Lower lobe of right lung (tissue), 2 donors: ENCODE results near the gene ERCC4. TPM values are rescaled to one million over a fixed set of nuclear protein-coding genes. Genes with fewer than 3 reads are reported as not detected.

Experiments
- ATAC-seq, 2 donors: fragments of 200-7000 bp; cut with Tn5 transposase; one replicate each; pipeline ENCODE4 v1.9.1; 2020 to 2022; ENCODE audit warnings: mild to moderate bottlenecking in 2 of 2, moderate library complexity in 2 of 2
- DNase-seq: peaks from one replicate; pipeline ENCODE4 v3.0.0-alpha.2; 2020
- H3K27ac ChIP-seq: fragments of 200-600 bp; one replicate; pipeline ENCODE4 v1.8.0; 2022
- H3K27me3 ChIP-seq: fragments of 200-600 bp; one replicate; pipeline ENCODE4 v1.8.0; 2022; ENCODE audit warnings: low read depth
- H3K36me3 ChIP-seq: fragments of 200-600 bp; one replicate; pipeline ENCODE4 v1.8.0; 2022; ENCODE audit warnings: mild to moderate bottlenecking
- H3K4me1 ChIP-seq: fragments of 200-600 bp; one replicate; pipeline ENCODE4 v1.8.0; 2022
- H3K4me3 ChIP-seq: fragments of 200-600 bp; one replicate; pipeline ENCODE4 v1.8.0; 2022; ENCODE audit warnings: mild to moderate bottlenecking
- H3K9me3 ChIP-seq: fragments of 200-600 bp; one replicate; pipeline ENCODE4 v1.8.0; 2022
- intact Hi-C: fragments of 100-400 bp; cut with DNase I; formaldehyde crosslinking; loops from one replicate; pipeline ENCODE4 v1.11.0; 2022
- total RNA-seq: library from RNA; stranded (reverse); fragmentation: NEBNext Ultra II Directional; extraction: Animal tissue kit (Norgen Biotek cat#: 25700); gene quantifications from one replicate; pipeline ENCODE4 v1.2.1, GENCODE V29; 2021
- TF ChIP-seq, protein P1 (sequence below): fragments of 200-600 bp; IDR thresholded peaks from one replicate; pipeline ENCODE4 v1.8.0; 2022; ENCODE audit warnings: antibody characterized with exemption, mild to moderate bottlenecking
- donor health status: DM: no; HTN: yes; CAD: no; lungs with severe emphysema.

The ERCC4 gene
- total RNA-seq, 1 donor from 2014 or later: 10.9 TPM

DNA sequence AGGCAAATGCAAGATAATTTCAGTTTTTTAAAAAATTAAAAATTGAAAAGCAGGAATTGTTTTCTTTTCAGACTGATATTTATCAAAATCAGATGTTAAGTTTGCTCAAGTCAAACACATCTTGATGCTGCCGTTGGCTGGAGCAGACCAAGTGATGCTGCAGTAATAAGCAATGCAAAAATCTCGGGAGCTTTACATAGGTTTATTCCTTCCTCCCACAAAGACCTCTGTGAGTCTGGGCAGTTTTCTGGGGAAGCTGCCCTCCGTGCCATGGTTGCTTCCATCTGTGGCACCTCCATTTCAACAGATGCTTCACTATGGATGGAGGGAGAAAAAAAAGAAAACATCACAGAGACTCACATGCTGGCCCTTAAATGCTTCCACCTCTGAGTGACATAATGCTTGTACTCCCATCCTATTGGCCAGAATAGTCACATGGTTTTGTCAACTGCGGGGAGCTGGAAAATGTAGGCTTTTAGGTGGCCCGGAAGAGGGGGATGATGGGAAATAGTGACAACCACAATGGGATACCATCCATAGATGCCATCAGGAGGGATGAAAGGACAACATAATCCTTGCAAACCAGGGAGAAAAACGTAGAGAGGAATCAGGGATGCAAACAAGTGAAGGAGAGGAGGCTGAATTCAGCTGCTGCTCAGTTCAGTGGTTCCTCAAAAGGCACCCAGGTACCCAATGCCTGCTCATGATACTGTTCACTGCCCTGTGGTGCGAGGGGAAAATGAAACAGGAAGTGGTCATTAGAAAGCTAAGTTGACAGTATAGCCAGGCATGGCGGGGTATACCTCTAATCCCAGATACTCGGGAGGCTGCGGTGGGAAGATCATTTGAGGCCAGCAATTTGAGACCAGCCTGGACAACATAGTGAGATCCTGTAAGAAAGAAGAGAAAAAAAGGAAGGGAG is 13.5 kb upstream of the ERCC4 start:
- H3K36me3 ChIP-seq: no peaks in the 10 kb centered on the region
- no peaks in the 10 kb centered on the region for H3K4me1 ChIP-seq
- no peak for ATAC-seq
- no peak overlapping the region for H3K4me3 ChIP-seq
- H3K27me3 ChIP-seq: no peaks in the 10 kb centered on the region
- H3K27ac ChIP-seq: no peak overlapping the region
- DNase-seq: no peak
- TF ChIP-seq, protein P1, sequence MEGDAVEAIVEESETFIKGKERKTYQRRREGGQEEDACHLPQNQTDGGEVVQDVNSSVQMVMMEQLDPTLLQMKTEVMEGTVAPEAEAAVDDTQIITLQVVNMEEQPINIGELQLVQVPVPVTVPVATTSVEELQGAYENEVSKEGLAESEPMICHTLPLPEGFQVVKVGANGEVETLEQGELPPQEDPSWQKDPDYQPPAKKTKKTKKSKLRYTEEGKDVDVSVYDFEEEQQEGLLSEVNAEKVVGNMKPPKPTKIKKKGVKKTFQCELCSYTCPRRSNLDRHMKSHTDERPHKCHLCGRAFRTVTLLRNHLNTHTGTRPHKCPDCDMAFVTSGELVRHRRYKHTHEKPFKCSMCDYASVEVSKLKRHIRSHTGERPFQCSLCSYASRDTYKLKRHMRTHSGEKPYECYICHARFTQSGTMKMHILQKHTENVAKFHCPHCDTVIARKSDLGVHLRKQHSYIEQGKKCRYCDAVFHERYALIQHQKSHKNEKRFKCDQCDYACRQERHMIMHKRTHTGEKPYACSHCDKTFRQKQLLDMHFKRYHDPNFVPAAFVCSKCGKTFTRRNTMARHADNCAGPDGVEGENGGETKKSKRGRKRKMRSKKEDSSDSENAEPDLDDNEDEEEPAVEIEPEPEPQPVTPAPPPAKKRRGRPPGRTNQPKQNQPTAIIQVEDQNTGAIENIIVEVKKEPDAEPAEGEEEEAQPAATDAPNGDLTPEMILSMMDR: no peak
- H3K9me3 ChIP-seq: no peaks in the 10 kb centered on the region
- intact Hi-C loops: no loop called here

DNA sequence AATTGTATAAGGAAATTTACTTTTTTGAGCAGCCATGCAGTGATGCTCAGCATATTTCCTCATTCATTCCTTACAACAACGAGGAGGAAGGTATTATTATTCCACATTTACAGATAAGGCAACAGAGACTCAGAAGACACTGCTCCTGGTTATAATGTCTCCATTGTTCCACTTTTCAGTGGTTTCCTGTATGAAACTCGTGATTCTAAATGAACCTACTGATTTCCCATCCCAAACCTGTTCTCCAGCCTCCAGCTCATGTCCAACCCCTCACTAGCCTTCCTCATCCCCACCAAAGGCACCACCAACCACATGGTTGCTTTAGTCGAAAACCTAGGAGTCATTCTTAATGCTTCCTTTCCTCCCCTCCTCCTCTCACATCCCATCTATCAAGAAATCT is 12.5 kb upstream of the ERCC4 start:
- Histone ChIP-seq H3K4me1 (no peaks in the 10 kb centered on the region), H3K4me3 (no peak overlapping the region), H3K36me3 (no peaks in the 10 kb centered on the region), H3K27ac (no peak overlapping the region), H3K9me3 (peaks cover 5% of the 10 kb centered on the region), H3K27me3 (no peaks in the 10 kb centered on the region)
- TF ChIP-seq, protein P1: no peak
- DNase-seq: no peak
- ATAC-seq: no peak
- intact Hi-C loops: no loop called here

DNA sequence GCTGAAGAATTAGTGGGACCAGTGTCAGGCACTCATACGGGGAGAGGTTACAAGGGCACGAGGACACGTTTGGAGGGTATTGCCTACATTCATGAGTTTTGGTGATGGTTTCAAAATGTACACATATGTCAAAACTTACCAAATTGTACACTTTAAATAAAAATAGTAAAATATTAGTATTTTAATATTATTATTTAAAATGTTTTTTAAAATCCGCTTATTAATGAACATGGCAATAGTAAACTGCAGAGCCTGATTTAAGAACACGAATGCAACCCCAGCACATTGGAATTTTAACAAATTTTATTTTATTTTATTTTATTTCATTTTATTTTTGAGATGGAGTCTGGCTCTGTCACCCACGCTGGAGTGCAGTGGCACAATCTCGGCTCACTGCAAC is 10.9 kb upstream of the ERCC4 start:
- H3K36me3 ChIP-seq: no peaks in the 10 kb centered on the region
- ATAC-seq (no peak), DNase-seq (no peak)
- no peaks in the 10 kb centered on the region for H3K27me3 ChIP-seq
- intact Hi-C loops: no loop called here
- H3K27ac ChIP-seq: no peak overlapping the region
- TF ChIP-seq, protein P1: no peak
- peaks cover 5% of the 10 kb centered on the region for H3K9me3 ChIP-seq
- H3K4me1 ChIP-seq: no peaks in the 10 kb centered on the region
- H3K4me3 ChIP-seq: no peak overlapping the region

DNA sequence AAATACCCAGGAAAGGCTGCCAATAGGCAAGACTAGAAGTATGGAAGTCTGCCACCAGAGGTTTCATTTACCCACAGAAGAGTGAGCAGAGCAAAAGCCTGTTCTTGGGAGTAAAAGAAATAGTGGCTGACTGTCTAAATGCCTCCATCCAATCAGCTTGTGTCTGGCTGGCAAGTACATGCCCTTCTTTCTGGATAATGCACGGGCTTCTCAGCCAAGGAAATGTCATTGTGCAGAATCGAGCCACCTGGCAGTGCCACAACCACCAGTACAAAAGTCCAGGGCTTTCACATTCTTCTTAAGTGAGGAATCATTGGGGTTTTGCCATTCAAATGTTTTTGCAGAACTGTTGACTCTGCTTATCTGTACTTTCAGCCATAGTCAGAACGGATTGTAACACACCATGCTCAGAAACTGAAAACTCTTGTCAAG is 10.1 kb upstream of the ERCC4 start:
- ATAC-seq (peak; percentile 73 to 91), DNase-seq (no peak)
- Histone ChIP-seq H3K4me1 (no peaks in the 10 kb centered on the region), H3K27ac (no peak overlapping the region), H3K36me3 (no peaks in the 10 kb centered on the region), H3K27me3 (no peaks in the 10 kb centered on the region), H3K9me3 (peaks cover 5% of the 10 kb centered on the region), H3K4me3 (no peak overlapping the region)
- intact Hi-C loops: no loop called here
- TF ChIP-seq, protein P1: no peak

DNA sequence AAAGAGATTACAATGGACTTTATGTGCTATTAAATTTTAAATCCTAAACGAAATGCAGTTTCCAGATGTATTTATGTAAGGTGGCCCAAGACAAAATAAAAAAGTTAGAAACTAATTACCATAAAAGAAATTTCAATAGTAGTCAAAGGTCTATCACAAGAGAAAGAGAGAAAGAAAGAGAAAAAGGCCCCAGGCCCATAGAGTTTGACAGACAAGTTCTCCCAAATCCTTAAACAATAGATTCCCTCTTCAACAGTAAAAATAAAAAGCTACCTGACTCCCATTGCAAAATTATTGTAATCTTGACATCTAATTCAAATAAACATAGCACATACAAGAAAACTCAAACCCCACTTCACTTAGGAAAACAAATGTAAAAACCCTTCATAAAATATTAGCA is 8.6 kb upstream of the ERCC4 start:
- intact Hi-C loops: no loop called here
- Histone ChIP-seq H3K27ac (no peak overlapping the region), H3K4me1 (no peaks in the 10 kb centered on the region), H3K36me3 (no peaks in the 10 kb centered on the region), H3K27me3 (no peaks in the 10 kb centered on the region), H3K4me3 (no peak overlapping the region), H3K9me3 (peaks cover 5% of the 10 kb centered on the region)
- TF ChIP-seq, protein P1: no peak
- no peak for DNase-seq
- no peak for ATAC-seq
